ENCODE results near the gene MEPCE.

DNA sequence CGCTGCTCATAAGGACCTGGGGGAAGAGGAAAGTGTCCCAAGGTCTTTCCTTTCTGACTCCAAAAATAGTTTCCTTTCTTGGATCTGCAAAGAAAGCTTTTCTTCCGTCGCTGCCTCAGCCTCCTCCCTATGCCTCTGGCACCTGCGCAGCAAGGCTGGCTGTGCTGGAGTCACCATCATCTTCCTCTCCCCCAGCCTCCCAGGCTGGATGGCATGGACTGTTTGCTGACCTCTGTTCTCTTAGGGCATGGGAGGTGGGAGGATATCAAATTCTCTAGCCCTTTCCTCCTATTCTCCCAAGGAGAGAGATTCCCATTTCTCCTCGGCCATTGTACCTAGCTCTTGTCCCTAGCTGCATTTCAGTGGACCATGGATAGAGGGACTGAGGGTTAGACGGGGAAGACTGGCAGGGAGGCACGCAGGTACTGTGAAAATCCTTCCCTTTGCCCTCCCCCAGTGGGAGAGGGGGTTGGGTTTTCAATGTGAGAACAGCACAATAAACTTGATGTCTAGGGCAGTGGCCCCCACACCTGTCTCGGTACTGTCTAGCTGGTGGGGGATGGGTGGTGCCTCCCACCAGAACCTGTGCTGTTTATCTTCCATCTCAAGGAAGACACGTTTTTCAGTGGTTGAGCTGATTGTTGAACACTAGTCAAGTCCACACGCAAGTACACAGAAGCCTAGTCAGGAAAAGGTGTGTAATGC, 4.1 kb downstream of the MEPCE start:
- TF ChIP-seq, protein P1, sequence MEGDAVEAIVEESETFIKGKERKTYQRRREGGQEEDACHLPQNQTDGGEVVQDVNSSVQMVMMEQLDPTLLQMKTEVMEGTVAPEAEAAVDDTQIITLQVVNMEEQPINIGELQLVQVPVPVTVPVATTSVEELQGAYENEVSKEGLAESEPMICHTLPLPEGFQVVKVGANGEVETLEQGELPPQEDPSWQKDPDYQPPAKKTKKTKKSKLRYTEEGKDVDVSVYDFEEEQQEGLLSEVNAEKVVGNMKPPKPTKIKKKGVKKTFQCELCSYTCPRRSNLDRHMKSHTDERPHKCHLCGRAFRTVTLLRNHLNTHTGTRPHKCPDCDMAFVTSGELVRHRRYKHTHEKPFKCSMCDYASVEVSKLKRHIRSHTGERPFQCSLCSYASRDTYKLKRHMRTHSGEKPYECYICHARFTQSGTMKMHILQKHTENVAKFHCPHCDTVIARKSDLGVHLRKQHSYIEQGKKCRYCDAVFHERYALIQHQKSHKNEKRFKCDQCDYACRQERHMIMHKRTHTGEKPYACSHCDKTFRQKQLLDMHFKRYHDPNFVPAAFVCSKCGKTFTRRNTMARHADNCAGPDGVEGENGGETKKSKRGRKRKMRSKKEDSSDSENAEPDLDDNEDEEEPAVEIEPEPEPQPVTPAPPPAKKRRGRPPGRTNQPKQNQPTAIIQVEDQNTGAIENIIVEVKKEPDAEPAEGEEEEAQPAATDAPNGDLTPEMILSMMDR (IDR thresholded peaks at IDR 0.05) = no peak
- TF ChIP-seq POLR2A (IDR thresholded peaks at IDR 0.05) = no peak
- no peak for TF ChIP-seq POLR2AphosphoS5 (IDR thresholded peaks at IDR 0.05)
- no peak for TF ChIP-seq EP300 (IDR thresholded peaks at IDR 0.05)

All from suprapubic skin (tissue), 4 donors.